ENCODE measurements around the gene GTF3C4. TPM values are rescaled to one million over a fixed set of nuclear protein-coding genes. Genes with fewer than 3 reads are reported as not detected.
A peak's percentile ranks its signal among the peaks of the same experiment; 100 is the strongest.
"Not testable (repeated sequence)": the region's sequence is repeated elsewhere in the genome, so short reads cannot be mapped to it uniquely, and the experiment has no call there.

Gene GTF3C4
- polyA plus RNA-seq, 6 donors from 2014 or later, result 3.3 to 4.6 (median 3.9) TPM

GRCh38 chr9:132716007-132716406 is 45.7 kb downstream of the GTF3C4 start:
- no peak for DNase-seq
- Mint-ChIP-seq H3K27me3 (peaks cover 23 to 38% (median 32%) of the 10 kb centered on the region in 3 donors), H3K4me1 (no peaks in the 10 kb centered on the region), H3K36me3 (no peaks in the 10 kb centered on the region), H3K9me3 (no peaks in the 10 kb centered on the region), H3K27ac (no peak overlapping the region), H3K4me3 (peak overlapping the region in 1 of 8 donors; percentile 13)
- ATAC-seq (ENCODE audit: low read depth in 2 of 2), result no peak

- ATAC-seq (ENCODE audit: low read depth in 2 of 2), result no peak
- no peaks in the 10 kb centered on the region for H3K36me3 Mint-ChIP-seq
Measured at GRCh38 chr9:132717326-132717945, 47.2 kb downstream of the GTF3C4 start.

GRCh38 chr9:132718381-132718928 is 48.2 kb downstream of the GTF3C4 start:
- not testable (repeated sequence) for H3K36me3 Mint-ChIP-seq; H3K4me3 Mint-ChIP-seq; H3K9me3 Mint-ChIP-seq; ATAC-seq (ENCODE audit: low read depth in 2 of 2); DNase-seq; H3K4me1 Mint-ChIP-seq
- H3K27me3 Mint-ChIP-seq, result peaks cover 28 to 43% (median 33%) of the 10 kb centered on the region in 3 donors
- H3K27ac Mint-ChIP-seq, result peak overlapping the region in 1 of 6 donors; percentile 52

More at GRCh38 chr9:132717326-132717945, 47.2 kb downstream of the GTF3C4 start:
- no peak for DNase-seq
- H3K27ac Mint-ChIP-seq, result no peak overlapping the region
- no peaks in the 10 kb centered on the region for H3K4me1 Mint-ChIP-seq
- no peak overlapping the region for H3K4me3 Mint-ChIP-seq
- no peaks in the 10 kb centered on the region for H3K9me3 Mint-ChIP-seq
- peaks cover 23 to 38% (median 32%) of the 10 kb centered on the region in 3 donors for H3K27me3 Mint-ChIP-seq

- Mint-ChIP-seq H3K4me1 (peaks cover 0 to 4% (median 0%) of the 10 kb centered on the region in 3 donors), H3K27ac (no peak overlapping the region), H3K36me3 (no peaks in the 10 kb centered on the region), H3K4me3 (no peak overlapping the region), H3K9me3 (no peaks in the 10 kb centered on the region), H3K27me3 (peaks cover 31 to 50% (median 35%) of the 10 kb centered on the region in 3 donors)
- no peak for ATAC-seq (ENCODE audit: low read depth in 2 of 2)
- DNase-seq, result no peak
Measured at GRCh38 chr9:132721661-132722060, 51.4 kb downstream of the GTF3C4 start.

GRCh38 chr9:132722564-132723065 is 52.4 kb downstream of the GTF3C4 start:
- no peaks in the 10 kb centered on the region for H3K36me3 Mint-ChIP-seq

GRCh38 chr9:132723809-132724208 is 53.5 kb downstream of the GTF3C4 start:
- H3K36me3 Mint-ChIP-seq, result no peaks in the 10 kb centered on the region
- no peak for ATAC-seq (ENCODE audit: low read depth in 2 of 2)

More at GRCh38 chr9:132722564-132723065, 52.4 kb downstream of the GTF3C4 start:
- Mint-ChIP-seq H3K9me3 (no peaks in the 10 kb centered on the region), H3K27me3 (peaks cover 25 to 46% (median 31%) of the 10 kb centered on the region in 3 donors), H3K4me3 (no peak overlapping the region), H3K4me1 (peaks cover 0 to 4% (median 0%) of the 10 kb centered on the region in 3 donors), H3K27ac (no peak overlapping the region)
- no peak for ATAC-seq (ENCODE audit: low read depth in 2 of 2)
- no peak for DNase-seq

GRCh38 chr9:132725306-132725705 is 55.0 kb downstream of the GTF3C4 start:
- no peak overlapping the region for H3K27ac Mint-ChIP-seq
- peaks cover 0 to 4% (median 0%) of the 10 kb centered on the region in 3 donors for H3K4me1 Mint-ChIP-seq
- H3K27me3 Mint-ChIP-seq, result peaks cover 8 to 47% (median 19%) of the 10 kb centered on the region in 3 donors
- H3K9me3 Mint-ChIP-seq, result no peaks in the 10 kb centered on the region
- no peak for DNase-seq
- no peak for ATAC-seq (ENCODE audit: low read depth in 2 of 2)
- H3K4me3 Mint-ChIP-seq, result no peak overlapping the region
- H3K36me3 Mint-ChIP-seq, result no peaks in the 10 kb centered on the region

More at GRCh38 chr9:132723809-132724208, 53.5 kb downstream of the GTF3C4 start:
- DNase-seq, result no peak
- Mint-ChIP-seq H3K4me3 (no peak overlapping the region), H3K4me1 (peaks cover 0 to 4% (median 0%) of the 10 kb centered on the region in 3 donors), H3K9me3 (no peaks in the 10 kb centered on the region), H3K27ac (no peak overlapping the region), H3K27me3 (peaks cover 14 to 39% (median 24%) of the 10 kb centered on the region in 3 donors)

GRCh38 chr9:132726576-132727130 is 56.4 kb downstream of the GTF3C4 start:
- Mint-ChIP-seq H3K27ac (no peak overlapping the region), H3K4me1 (peaks cover 0 to 4% (median 0%) of the 10 kb centered on the region in 3 donors), H3K4me3 (no peak overlapping the region), H3K9me3 (no peaks in the 10 kb centered on the region), H3K36me3 (no peaks in the 10 kb centered on the region), H3K27me3 (peaks cover 8 to 60% (median 31%) of the 10 kb centered on the region in 3 donors)
- ATAC-seq (ENCODE audit: low read depth in 2 of 2), result no peak
- DNase-seq, result no peak

- Mint-ChIP-seq H3K9me3 (no peaks in the 10 kb centered on the region), H3K4me1 (peaks cover 0 to 1% (median 0%) of the 10 kb centered on the region in 3 donors), H3K36me3 (no peaks in the 10 kb centered on the region), H3K27me3 (peaks cover 9 to 61% (median 33%) of the 10 kb centered on the region in 3 donors), H3K27ac (no peak overlapping the region), H3K4me3 (no peak overlapping the region)
- DNase-seq (no peak), ATAC-seq (ENCODE audit: low read depth in 2 of 2) (no peak)
Measured at GRCh38 chr9:132728071-132728470, 57.8 kb downstream of the GTF3C4 start.

GRCh38 chr9:132728497-132728896 is 58.2 kb downstream of the GTF3C4 start:
- Mint-ChIP-seq H3K9me3 (no peaks in the 10 kb centered on the region), H3K36me3 (no peaks in the 10 kb centered on the region), H3K27me3 (peaks cover 8 to 63% (median 31%) of the 10 kb centered on the region in 3 donors), H3K4me1 (no peaks in the 10 kb centered on the region), H3K4me3 (no peak overlapping the region), H3K27ac (no peak overlapping the region)
- ATAC-seq (ENCODE audit: low read depth in 2 of 2) (no peak), DNase-seq (no peak)

GRCh38 chr9:132729235-132729890 is 59.1 kb downstream of the GTF3C4 start:
- no peak overlapping the region for H3K27ac Mint-ChIP-seq
- H3K4me3 Mint-ChIP-seq, result no peak overlapping the region
- H3K27me3 Mint-ChIP-seq, result peaks cover 8 to 66% (median 31%) of the 10 kb centered on the region in 3 donors
- no peak for ATAC-seq (ENCODE audit: low read depth in 2 of 2)
- no peak for DNase-seq
- H3K9me3 Mint-ChIP-seq, result no peaks in the 10 kb centered on the region
- no peaks in the 10 kb centered on the region for H3K36me3 Mint-ChIP-seq
- no peaks in the 10 kb centered on the region for H3K4me1 Mint-ChIP-seq

GRCh38 chr9:132730054-132731033 is 60.1 kb downstream of the GTF3C4 start:
- Mint-ChIP-seq H3K36me3 (no peaks in the 10 kb centered on the region), H3K27ac (peak overlapping the region in 1 of 6 donors; percentile 70), H3K4me3 (no peak overlapping the region), H3K27me3 (peaks cover 10 to 68% (median 31%) of the 10 kb centered on the region in 3 donors), H3K9me3 (no peaks in the 10 kb centered on the region), H3K4me1 (no peaks in the 10 kb centered on the region)
- DNase-seq (no peak), ATAC-seq (ENCODE audit: low read depth in 2 of 2) (no peak)

Data from naive B cell (primary cell).